T-helper 1 cell (primary cell): ENCODE results near the gene CACNA1C.

Source experiments
- DNase-seq, 5 donors: peaks; one replicate each; pipeline ENCODE4 v3.0.0-alpha.2; 2012 to 2020

CACNA1C gene

GRCh38 chr12:2300168-2300567 lies 247.4 kb downstream of the CACNA1C start:
- no peak for DNase-seq

GRCh38 chr12:2300886-2301285 lies 248.1 kb downstream of the CACNA1C start:
- no peak for DNase-seq

- DNase-seq = no peak
These were observed 249.0 kb downstream of the CACNA1C start for GRCh38 chr12:2301531-2302461.

- no peak for DNase-seq
These were observed 250.2 kb downstream of the CACNA1C start for GRCh38 chr12:2302711-2303580.

GRCh38 chr12:2304223-2304622 lies 251.4 kb downstream of the CACNA1C start:
- no peak for DNase-seq

GRCh38 chr12:2306012-2306411 lies 253.2 kb downstream of the CACNA1C start:
- no peak for DNase-seq

- no peak for DNase-seq
These were observed 253.9 kb downstream of the CACNA1C start for GRCh38 chr12:2306735-2307134.

- DNase-seq = no peak
These were observed 254.8 kb downstream of the CACNA1C start for GRCh38 chr12:2307550-2307949.

- no peak for DNase-seq
These were observed 256.9 kb downstream of the CACNA1C start for GRCh38 chr12:2309647-2310046.

GRCh38 chr12:2311020-2311778 lies 258.4 kb downstream of the CACNA1C start:
- DNase-seq = no peak

- no peak for DNase-seq
These were observed 259.4 kb downstream of the CACNA1C start for GRCh38 chr12:2312175-2312574.

- no peak for DNase-seq
These were observed 260.0 kb downstream of the CACNA1C start for GRCh38 chr12:2312770-2313169.

GRCh38 chr12:2314492-2314891 lies 261.7 kb downstream of the CACNA1C start:
- no peak for DNase-seq

GRCh38 chr12:2317772-2318171 lies 265.0 kb downstream of the CACNA1C start:
- DNase-seq = no peak

GRCh38 chr12:2318286-2318685 lies 265.5 kb downstream of the CACNA1C start:
- no peak for DNase-seq

- DNase-seq = no peak
These were observed 266.3 kb downstream of the CACNA1C start for GRCh38 chr12:2319136-2319535.

- no peak for DNase-seq
These were observed 267.1 kb downstream of the CACNA1C start for GRCh38 chr12:2319737-2320506.

GRCh38 chr12:2320841-2321240 lies 268.1 kb downstream of the CACNA1C start:
- no peak for DNase-seq

- no peak for DNase-seq
These were observed 269.9 kb downstream of the CACNA1C start for GRCh38 chr12:2322554-2323120.

GRCh38 chr12:2323532-2324255 lies 270.9 kb downstream of the CACNA1C start:
- no peak for DNase-seq

GRCh38 chr12:2324387-2324786 lies 271.6 kb downstream of the CACNA1C start:
- no peak for DNase-seq
